HG02759 (cell line): Measurements from ENCODE around the gene GJB4.
"Not testable (repeated sequence)": the region's sequence is repeated elsewhere in the genome, so short reads cannot be mapped to it uniquely, and the experiment has no call there.

Experiments
- ATAC-seq: cut with Tn5 transposase; IDR thresholded peaks from one replicate; pipeline ENCODE4 v1.9.1; 2021; ENCODE audit warnings: mild to moderate bottlenecking, moderate library complexity; ENCODE audit not compliant: unreplicated experiment

GJB4 gene

DNA sequence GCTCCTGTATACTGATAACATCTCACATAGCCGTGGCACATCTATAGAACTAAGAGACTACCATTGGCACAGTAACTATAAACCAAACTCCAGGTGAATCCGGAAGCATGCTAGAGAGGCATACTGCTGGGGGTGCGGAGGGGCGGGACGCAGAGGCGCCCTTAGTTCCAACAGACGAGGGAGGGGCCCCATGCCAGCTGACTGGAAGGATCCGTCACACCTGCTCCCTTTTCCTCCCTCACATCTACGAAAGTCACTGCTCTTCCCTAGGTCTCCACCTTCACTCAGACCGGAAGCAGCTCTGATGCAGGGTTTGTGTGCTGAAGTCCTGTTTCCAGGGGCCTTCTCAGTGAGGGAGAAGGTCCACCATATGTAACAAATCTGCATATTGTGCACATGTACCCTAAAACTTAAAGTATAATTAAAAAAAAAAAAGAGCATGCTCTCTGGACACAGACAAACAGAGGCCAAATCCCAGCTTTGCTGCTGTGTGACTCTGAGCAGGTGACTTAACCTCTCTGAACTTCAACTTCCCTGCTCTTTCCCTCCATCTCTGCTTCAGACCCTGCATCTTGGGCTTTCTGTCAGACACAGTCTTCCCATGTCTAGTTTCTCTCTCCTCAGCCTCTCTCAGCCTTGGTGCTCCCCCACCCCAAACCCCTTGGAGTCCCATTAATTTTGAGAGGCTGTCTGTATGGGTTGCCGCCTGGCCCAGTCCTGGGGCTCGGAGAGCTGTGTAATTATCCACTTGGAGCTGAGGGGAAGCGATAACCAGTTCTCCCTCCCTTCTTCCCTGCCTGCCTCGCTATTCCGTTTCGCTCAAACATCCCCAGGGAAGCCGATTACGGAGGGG lies 12.5 kb upstream of the GJB4 start:
- no peak for ATAC-seq

DNA sequence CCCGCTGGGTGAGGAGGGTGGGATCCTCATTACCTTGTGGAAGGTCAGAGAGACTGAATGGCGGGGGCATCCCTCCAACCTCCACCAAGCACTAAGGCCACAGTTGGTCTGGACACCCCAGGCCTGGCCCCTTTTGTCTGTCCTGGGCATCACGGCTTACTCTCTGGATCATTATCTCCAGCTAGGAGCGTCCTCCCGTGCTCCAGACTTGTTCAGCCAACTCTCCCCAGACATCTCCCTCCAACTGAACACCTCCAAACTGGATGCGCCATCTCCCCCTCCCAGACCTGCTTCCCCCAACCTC lies 11.9 kb upstream of the GJB4 start:
- ATAC-seq = no peak

DNA sequence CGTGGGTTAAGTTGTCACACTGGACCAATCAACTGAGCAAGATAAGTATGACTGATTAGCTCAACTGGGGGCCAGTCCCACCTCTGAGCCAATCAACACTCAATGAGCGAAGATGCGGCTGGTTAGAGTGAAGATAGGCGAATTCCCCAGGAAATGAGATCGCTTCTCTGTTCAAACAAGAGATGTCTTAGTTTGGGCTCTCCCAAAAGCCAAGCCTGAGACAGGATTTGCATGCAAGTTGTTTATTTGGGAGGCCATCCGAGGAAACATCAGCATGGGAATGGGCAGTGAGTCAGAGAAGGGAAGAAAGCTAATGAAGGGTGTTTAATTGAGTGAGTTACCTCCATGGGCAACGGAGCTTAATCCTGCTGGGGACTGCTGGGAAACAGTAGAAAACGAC lies 9.5 kb upstream of the GJB4 start:
- no peak for ATAC-seq

DNA sequence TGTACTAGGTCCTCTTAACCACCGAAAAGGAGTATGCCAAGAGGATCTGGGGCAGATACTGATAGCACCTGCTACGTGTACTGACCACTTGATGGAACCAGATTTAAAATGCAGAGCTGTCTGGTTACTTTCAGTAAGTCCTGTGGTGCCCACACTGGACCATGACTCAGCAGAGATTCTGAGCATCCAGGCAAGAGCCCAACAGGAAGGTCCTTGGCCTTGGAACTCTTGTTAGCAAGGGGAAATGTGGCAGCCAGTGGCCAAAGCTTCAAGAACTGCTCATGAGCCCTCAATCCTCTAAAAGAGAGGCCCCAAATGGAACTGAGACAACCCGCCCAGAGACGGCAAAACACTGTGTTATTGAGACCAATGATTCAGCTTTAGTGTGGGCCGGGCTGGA lies 8.9 kb upstream of the GJB4 start:
- ATAC-seq = no peak

DNA sequence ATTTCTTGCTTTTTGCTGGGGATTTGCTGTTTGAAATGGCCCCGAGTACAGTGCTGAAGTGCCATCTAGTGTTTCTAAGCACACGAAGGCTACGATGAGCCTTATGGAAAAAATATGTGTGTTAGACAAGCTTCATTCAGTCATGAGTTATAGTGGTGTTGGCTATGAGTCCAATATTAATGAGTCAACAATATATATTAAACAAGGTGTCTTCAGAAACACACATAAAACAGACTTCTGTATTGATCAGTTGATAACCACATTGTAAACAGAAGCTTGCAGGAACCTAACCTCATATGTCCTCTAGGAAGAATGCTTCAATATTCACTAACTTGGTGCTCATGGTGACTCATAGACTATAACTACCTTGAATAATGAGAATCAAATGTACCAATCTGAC lies 6.4 kb upstream of the GJB4 start:
- ATAC-seq = no peak

DNA sequence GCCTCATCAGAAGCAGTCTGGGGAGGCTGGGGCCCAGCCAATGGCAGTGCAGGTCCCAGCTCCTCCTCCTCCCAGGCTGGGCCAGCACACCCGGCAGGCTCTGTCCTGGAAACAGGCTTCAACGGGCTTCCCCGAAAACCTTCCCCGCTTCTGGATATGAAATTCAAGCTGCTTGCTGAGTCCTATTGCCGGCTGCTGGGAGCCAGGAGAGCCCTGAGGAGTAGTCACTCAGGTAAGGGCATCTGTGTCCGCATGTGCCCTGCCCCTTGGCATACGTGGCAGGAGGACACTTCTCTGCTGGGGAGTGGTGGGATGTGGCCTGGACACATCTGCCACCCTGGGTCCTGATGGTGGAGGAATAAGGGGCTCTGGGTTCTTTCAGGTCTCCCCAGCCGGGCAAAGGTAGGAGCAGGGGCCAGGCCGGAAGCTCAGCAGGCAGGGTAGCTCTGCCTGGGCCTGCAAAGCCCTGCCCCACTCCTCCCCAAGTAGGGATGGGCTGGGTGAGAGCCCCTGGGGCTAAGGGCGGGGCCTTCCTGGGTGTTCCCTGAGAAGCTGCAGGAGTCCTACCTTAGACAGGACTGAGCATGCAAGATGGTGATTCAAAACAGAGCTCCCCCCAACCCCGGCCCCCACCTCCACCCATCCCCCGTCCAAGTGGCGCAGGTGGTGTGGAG lies 4.4 kb upstream of the GJB4 start, which contains the start of gene GJB5:
Gene GJB5 (plus strand): TSS at position 84 of the 674 bp plus-strand sequence. CDS start 2,284 bp downstream, outside the sequence.
- no peak for ATAC-seq

DNA sequence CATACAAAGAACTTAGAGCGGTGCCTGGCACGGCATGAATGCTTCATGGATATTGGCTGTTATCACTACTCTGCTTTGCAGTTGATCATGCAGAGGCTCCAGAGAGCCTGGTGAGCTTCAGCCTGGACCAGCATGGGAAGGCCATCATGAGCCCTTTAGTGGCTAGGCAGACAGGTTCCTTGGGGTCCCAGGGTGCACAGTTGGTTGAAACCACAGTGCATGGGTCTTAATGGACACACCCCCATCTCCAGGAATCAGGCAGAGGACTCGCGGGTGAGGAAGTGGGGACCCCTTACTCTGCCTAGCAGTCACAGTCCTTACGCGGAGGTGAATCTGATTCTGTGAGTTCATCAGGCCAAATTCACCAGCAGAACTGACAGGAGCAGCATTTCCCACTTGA lies 3.6 kb upstream of the GJB4 start:
- ATAC-seq = no peak

DNA sequence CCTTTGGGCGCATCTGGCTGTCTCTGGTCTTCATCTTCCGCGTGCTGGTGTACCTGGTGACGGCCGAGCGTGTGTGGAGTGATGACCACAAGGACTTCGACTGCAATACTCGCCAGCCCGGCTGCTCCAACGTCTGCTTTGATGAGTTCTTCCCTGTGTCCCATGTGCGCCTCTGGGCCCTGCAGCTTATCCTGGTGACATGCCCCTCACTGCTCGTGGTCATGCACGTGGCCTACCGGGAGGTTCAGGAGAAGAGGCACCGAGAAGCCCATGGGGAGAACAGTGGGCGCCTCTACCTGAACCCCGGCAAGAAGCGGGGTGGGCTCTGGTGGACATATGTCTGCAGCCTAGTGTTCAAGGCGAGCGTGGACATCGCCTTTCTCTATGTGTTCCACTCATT lies 2.2 kb upstream of the GJB4 start:
- ATAC-seq = no peak

DNA sequence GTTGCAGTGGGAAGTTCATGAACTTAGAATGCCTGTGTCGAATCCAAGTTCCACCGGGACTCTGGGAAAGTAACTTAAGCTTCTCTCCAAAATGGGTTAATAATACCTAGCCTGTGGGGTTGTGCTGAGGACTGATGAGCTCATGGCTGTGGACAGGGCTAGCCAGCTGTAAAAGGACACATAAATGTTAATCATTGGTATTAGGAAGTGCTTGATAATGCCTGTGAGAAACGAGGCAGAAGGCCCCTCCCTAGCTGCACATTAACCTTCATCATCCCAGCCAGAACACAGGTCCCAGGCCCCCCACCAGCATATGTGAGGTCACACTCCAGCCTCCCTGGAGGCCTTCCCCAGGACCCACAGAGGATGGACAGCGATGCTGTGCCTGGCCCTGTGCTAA lies 789 bp upstream of the GJB4 start:
- no peak for ATAC-seq

DNA sequence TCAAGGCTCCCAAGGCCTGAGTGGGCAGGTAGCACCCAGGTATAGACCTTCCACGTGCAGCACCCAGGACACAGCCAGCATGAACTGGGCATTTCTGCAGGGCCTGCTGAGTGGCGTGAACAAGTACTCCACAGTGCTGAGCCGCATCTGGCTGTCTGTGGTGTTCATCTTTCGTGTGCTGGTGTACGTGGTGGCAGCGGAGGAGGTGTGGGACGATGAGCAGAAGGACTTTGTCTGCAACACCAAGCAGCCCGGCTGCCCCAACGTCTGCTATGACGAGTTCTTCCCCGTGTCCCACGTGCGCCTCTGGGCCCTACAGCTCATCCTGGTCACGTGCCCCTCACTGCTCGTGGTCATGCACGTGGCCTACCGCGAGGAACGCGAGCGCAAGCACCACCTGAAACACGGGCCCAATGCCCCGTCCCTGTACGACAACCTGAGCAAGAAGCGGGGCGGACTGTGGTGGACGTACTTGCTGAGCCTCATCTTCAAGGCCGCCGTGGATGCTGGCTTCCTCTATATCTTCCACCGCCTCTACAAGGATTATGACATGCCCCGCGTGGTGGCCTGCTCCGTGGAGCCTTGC lies 1.7 kb downstream of the GJB4 start:
- ATAC-seq = no peak

DNA sequence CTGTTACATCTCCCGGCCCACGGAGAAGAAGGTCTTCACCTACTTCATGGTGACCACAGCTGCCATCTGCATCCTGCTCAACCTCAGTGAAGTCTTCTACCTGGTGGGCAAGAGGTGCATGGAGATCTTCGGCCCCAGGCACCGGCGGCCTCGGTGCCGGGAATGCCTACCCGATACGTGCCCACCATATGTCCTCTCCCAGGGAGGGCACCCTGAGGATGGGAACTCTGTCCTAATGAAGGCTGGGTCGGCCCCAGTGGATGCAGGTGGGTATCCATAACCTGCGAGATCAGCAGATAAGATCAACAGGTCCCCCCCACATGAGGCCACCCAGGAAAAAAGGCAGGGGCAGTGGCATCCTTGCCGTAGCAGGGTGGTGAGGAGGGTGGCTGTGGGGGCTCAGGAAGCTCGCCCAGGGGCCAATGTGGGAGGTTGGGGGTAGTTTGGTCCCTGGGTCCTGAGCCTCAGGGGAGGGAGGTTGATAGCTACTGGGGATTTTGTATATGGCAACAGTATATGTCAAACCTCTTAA lies 2.3 kb downstream of the GJB4 start:
- ATAC-seq = no peak

DNA sequence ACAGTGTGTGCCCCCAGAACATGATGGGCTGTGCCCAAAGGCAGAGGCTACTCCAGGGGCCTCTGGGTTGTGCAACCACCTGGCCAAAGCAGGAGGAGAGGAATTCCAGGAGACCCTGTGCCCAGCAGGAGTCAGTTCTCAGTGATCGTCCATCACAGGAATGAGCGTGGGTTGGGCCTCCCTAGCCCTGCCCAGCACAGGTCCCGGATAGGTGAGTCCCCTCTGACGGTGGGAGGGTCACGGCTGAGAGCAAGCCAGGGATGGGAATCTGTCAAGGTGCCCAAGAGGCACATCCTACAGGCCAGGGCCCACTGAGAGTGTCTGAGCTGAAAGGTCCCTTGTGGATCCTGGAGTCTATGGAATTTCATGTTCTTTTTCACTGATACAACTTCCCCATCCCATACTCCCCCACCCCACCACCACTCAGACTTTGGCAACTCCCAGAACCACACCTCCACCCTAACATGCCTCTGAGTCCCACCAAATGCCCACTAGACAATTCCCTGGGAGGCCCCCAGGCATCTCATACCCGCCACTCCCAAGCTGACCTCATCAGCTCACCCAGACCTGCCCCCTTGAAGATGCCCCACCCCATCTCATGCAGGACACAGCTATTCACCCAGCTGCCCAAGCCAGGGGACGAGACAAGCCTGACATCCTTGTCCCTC lies 3.1 kb downstream of the GJB4 start:
- no peak for ATAC-seq

DNA sequence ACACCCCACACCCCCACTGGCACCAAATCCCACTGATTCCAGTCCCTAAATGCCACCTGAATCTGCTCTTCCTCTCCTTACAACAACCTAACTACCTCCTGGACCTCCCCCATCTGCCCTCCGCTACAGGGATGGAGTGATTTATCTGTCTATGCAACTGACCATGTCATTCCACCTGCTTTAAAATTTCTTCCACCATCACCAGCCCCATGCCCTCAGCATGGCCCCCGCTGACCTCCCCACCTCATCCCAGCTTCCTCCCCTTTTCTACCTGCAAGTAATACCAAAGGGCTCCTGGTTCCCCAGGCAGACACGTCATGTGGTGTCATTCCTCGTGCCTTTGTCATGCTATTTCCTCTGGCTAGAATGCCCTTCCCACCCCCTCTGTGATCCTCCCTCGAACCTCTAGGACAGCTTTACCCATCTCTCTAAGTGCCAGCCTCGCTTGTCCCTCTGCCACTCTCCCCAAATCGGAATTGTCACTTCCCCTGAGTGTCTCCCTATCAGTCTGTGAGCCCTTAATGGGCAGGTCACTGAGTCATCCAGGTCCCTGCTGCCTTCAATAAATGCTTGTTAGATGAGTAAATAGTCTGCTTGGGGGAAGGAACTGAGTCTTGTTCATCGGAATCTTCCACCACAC lies 3.7 kb downstream of the GJB4 start:
- no peak for ATAC-seq

DNA sequence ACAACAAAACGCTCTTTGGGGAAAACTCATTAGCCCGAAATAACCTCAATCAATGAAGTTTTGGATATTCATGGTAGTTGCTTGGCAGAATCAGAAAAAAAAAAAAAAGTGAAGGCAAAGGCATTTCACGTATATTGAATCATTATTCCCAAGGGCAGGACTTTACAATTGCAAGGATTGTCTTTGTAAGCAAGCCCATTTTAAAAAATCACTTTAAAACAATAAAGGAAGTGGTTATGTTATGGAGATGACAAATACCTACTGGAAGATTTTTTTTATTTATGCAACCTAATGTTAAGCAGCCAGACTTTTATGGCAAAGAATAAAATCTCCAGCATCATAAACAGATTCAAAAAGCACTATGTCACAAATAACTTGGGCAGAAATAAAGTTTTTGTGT lies 9.3 kb downstream of the GJB4 start:
- no peak for ATAC-seq

DNA sequence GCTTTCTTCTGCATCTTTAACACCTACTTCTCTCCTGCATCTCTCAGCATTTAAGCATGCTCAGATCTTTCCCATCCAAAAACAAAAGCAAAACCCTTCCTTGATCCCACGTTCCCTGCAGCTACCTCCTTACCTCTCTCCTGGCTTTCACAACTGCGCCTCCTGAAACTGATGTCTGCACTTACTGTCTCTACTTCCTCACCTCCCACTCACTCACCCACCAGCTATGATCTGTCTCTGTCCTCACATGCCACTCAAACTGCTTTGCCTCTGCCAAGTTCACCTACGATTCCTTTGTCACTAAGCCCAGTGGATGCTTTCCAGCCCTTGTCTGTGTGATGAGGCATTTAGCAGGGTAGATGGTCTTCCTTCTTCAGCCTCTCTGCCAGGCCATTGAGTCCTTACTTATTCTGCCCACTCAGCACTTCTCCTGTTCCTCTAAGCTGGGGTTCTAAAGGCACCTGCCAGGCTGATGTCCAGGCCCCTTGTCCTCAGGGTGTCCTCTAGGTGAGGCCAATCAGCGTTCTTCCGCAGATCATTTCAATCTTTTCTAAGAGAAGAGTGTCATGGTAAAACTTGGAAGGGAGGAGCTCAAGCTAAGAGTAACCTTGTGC lies 11.5 kb downstream of the GJB4 start:
- no peak for ATAC-seq

DNA sequence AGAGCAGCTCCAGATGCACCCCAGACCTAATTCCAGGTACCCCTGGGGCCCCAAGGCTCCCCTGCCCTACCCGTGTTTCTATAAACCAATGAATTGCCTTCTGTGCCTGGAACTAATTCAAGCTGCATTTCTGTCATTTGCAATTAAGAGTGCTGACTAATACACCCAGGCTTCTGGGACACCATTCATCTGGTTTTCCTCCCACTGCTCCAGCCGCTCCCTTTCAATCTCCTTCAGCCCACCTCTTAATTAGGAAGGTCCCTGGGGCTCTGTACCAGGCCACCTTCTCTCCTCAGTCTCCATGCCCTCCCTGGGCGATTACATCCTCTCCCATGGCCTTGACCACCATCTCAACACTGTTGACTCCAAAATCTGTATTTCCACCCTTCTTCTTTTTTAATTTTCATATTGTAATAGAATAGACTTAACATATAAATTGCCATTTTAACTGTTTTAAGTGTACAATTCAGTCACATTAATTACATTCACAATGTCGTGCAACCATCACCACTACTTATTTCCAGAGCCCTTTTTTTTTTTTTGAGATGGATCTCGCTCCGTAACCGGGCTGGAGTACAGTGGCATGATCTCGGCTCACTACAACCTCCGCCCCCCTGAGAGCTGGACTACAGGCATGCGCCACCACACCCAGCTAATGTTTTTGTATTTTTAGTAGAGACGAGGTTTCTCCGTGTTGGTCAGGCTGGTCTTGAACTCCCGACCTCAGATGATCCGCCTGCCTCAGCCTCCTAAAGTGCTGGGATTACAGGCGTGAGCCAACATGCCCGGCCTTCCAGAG lies 12.2 kb downstream of the GJB4 start:
- ATAC-seq = no peak

DNA sequence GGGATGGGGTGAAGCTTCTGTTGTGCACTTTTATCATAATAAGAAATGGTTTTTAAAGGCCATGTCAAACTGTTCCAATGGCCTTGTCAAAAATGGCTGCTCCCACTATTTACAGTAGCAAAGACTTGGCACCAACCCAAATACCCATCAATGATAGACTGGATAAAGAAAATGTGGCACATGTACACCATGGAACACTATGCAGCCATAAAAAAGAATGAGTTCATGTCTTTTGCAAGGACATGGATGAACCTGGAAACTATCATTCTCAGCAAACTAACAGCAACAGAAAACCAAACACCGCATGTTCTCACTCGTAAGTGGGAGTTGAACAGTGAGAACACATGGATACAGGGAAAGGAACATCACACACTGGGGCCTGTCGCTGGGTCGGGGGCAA lies 13.6 kb downstream of the GJB4 start:
- ATAC-seq = not testable (repeated sequence)

DNA sequence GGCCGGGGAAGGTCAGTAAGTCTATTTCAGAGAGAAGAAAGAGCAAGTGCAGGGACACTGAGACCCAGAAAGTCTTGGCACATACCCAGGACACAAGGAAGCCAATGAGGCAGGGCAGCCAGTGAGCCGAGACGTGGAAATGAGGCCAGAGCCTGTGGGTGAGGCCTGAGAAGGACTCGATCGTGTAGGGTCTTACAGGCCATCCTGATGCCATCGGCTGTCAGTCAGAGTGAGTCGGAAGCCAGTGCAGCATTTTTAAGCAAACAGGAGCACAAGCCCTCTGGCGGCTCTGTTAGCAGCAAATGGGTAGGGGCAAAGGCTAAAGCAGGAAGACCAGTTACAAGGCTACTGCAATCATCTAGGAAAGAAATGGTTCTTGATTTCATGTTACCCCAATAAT lies 15.4 kb downstream of the GJB4 start:
- no peak for ATAC-seq

DNA sequence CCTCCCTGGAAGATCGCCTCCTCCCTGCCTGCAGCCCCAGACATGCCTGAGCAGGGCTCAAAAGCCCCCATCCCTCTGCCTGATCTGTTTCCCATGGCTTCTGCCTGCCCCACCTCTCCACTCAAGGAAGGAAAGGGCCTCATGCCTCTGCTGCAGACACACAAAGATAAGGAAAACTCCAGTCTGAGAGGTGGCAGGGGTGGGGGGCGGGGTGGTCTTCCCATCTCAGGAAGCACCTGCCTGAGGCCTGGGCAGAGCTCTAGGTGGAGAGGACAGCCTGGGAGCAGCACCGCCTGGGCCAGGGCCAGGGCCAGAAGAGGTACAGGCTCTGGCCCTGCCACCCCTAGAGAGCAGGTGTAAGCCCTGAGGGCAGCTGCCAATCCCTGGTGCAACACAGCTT lies 17.4 kb downstream of the GJB4 start:
- no peak for ATAC-seq
